Hepatocyte (in vitro differentiated cells): Measurements from ENCODE around the gene HOXB4. TPM values are rescaled to one million over a fixed set of nuclear protein-coding genes. Genes with fewer than 3 reads are reported as not detected.

Experiments used
- DNase-seq: peaks from one replicate; pipeline ENCODE4 v3.0.0-alpha.2; 2016; ENCODE audit warnings: low spot score
- H2AFZ ChIP-seq: fragments of 200-600 bp; sonication (generic); 2 replicates; pipeline ENCODE4 v1.6.0; 2016; ENCODE audit warnings: antibody characterized with exemption, mild to moderate bottlenecking
- H3K27ac ChIP-seq: fragments of 200-600 bp; sonication (generic); 2 replicates; pipeline ENCODE4 v1.5.1; 2016; ENCODE audit warnings: mild to moderate bottlenecking
- H3K27me3 ChIP-seq: fragments of 200-600 bp; sonication (generic); 2 replicates; pipeline ENCODE4 v1.6.1; 2016
- H3K36me3 ChIP-seq: fragments of 200-600 bp; sonication (generic); replicated peaks from 2 replicates; pipeline ENCODE4 v1.5.1; 2016; ENCODE audit warnings: low read depth; ENCODE audit not compliant: insufficient read depth
- H3K4me1 ChIP-seq: fragments of 200-600 bp; sonication (generic); 2 replicates; pipeline ENCODE4 v1.5.1; 2016; ENCODE audit warnings: mild to moderate bottlenecking, moderate library complexity; ENCODE audit not compliant: insufficient read depth
- H3K4me2 ChIP-seq: fragments of 200-600 bp; sonication (generic); 2 replicates; pipeline ENCODE4 v1.6.0; 2016
- H3K4me3 ChIP-seq: fragments of 200-600 bp; sonication (generic); 2 replicates; pipeline ENCODE4 v1.5.1; 2016; ENCODE audit warnings: mild to moderate bottlenecking
- H3K79me2 ChIP-seq: fragments of 200-600 bp; sonication (generic); 2 replicates; pipeline ENCODE4 v1.6.0; 2017; ENCODE audit warnings: mild to moderate bottlenecking
- H3K9me2 ChIP-seq: fragments of 200-600 bp; sonication (generic); replicated peaks from 2 replicates; pipeline ENCODE4 v1.6.0; 2017; ENCODE audit warnings: mild to moderate bottlenecking; ENCODE audit not compliant: insufficient read depth
- H3K9me3 ChIP-seq: fragments of 200-600 bp; sonication (generic); 2 replicates; pipeline ENCODE4 v1.5.1; 2016; ENCODE audit warnings: low read depth, mild to moderate bottlenecking
- H4K20me1 ChIP-seq: fragments of 200-600 bp; sonication (generic); 2 replicates; pipeline ENCODE4 v1.6.0; 2016; ENCODE audit warnings: mild to moderate bottlenecking; ENCODE audit not compliant: insufficient read depth, poor library complexity, severe bottlenecking
- EZH2 ChIP-seq: fragments of 200-600 bp; sonication (generic); IDR thresholded peaks from 2 replicates; pipeline ENCODE4 v1.6.1; 2016; ENCODE audit warnings: antibody characterized with exemption, mild to moderate bottlenecking, borderline replicate concordance
- EZH2phosphoT487 ChIP-seq: fragments of 200-600 bp; sonication (generic); IDR thresholded peaks from one replicate; pipeline ENCODE4 v1.6.1; 2018; ENCODE audit warnings: antibody characterized with exemption, mild to moderate bottlenecking, low read depth, moderate library complexity; ENCODE audit not compliant: unreplicated experiment, severe bottlenecking
- WGBS: methylation state at CpG from one replicate; pipeline ENCODE4 v1.1.6; 2016; ENCODE audit warnings: low lambda C conversion rate; ENCODE audit errors: missing lambda C conversion rate; 5-methylcytosine and 5-hydroxymethylcytosine counted together
- polyA plus RNA-seq: library from polyadenylated mRNA; unstranded; fragments of >200 nt; fragmentation: Nextera tagmentation; extraction: Ambion mirVana; gene quantifications from 2 replicates; pipeline ENCODE4 v1.2.1, GENCODE V29; 2016
- total RNA-seq: library from RNA; depleted of rRNA; stranded (reverse); fragments of >200 nt; gene quantifications from 2 replicates; pipeline ENCODE4 v1.2.3, GENCODE V29; 2014
- TF ChIP-seq, protein P1 (sequence below): fragments of 200-600 bp; sonication (generic); IDR thresholded peaks from 2 replicates; pipeline ENCODE4 v1.5.1; 2016; ENCODE audit warnings: antibody characterized with exemption, mild to moderate bottlenecking; ENCODE audit not compliant: poor library complexity

The HOXB4 gene
- total and polyA plus RNA-seq, 2 experiments from 2014 or later: 1.8 to 2.2 TPM

DNA sequence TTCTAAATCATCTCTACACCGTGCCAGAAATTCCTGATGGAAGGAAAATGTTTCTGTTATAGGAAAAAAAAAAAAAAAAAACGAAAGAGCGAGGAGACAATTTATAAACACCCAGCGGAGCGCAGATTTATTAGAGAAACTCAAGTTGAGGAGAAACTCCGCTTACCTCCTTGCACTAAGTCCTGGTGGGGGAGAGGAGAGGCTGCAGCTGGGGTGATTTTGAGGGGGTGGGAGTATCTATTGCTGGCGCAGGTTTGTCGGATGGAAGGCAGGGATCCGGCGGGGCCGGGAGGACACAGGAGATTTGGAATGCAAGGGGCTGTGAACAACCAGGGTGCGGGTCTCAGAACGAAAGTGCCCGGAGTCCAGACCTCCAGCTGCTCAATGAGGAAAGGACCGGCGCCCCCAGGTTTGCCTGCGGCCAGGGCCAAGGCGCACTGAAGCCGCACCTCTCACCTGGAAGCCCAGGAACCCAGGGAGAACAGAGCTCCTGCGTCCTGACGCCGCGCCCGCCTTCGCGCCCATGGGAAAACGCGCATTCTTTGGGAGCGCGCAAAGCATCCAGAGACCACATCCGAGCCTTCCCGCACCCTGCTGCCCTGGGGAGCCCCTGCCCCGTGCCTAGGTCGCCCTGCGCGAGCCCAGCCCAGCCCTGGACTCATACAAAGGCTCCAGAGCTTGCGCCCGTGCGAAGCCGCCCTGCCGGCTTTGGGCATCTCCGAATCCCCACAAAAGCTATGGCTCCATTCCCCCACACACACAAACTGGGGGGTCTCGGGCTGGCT is 39.5 kb upstream of the HOXB4 start:
- WGBS: 10% methylated on average over 39 of the region's 43 CpGs
- DNase-seq: no peak
- peaks cover 94% of the 10 kb centered on the region for H3K27me3 ChIP-seq

DNA sequence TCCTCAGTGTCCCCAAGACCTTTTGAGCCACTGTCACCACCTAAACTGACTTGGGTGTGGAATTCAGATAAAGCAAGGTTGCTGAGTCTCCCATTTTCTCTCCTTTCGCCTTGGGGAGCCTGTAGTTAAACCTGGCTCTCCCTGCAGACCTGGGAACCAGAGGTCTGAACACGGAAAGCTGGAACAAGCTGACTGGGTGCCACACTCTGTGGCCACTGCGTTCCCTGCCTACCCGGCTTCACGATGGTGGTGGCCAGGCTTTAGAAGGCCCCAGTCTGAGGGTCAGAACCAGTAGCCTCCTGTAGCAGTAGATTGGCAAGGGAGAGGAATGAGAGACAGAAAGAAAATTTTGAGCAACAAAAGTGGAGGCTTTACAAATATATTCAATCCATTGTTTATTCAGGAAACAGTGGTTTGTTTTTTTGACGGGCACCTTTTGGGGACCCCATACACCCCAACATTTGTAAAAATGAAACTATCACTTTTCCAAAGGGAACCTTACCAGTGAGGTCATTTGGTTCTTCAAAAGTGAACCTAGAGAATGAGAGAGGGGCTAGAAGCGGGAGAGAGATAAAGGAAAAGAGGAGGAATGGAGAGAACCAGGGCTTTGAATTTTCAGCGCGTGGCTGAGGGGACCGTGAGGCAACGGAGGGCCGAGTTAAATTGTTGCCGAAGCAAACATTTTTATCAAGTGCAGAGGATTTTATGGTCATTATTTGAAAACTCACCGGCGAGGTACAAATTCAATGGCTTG is 38.7 kb upstream of the HOXB4 start:
- Histone ChIP-seq H3K9me2 (no peaks in the 10 kb centered on the region), H3K27me3 (peaks cover 94% of the 10 kb centered on the region), H2AFZ (no peak overlapping the region), H3K36me3 (no peaks in the 10 kb centered on the region), H3K9me3 (no peaks in the 10 kb centered on the region), H3K79me2 (no peaks in the 10 kb centered on the region), H3K4me1 (peaks cover 6% of the 10 kb centered on the region), H3K4me2 (peak overlapping the region; percentile 28), H4K20me1 (no peaks in the 10 kb centered on the region), H3K4me3 (no peak overlapping the region), H3K27ac (no peak overlapping the region)
- TF ChIP-seq EZH2phosphoT487 (peak; percentile 33), EZH2 (no peak)
- TF ChIP-seq, protein P1, sequence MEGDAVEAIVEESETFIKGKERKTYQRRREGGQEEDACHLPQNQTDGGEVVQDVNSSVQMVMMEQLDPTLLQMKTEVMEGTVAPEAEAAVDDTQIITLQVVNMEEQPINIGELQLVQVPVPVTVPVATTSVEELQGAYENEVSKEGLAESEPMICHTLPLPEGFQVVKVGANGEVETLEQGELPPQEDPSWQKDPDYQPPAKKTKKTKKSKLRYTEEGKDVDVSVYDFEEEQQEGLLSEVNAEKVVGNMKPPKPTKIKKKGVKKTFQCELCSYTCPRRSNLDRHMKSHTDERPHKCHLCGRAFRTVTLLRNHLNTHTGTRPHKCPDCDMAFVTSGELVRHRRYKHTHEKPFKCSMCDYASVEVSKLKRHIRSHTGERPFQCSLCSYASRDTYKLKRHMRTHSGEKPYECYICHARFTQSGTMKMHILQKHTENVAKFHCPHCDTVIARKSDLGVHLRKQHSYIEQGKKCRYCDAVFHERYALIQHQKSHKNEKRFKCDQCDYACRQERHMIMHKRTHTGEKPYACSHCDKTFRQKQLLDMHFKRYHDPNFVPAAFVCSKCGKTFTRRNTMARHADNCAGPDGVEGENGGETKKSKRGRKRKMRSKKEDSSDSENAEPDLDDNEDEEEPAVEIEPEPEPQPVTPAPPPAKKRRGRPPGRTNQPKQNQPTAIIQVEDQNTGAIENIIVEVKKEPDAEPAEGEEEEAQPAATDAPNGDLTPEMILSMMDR: no peak
- WGBS: 20% methylated on average over 15 of the region's 15 CpGs
- no peak for DNase-seq

More for the DNA sequence above, 39.5 kb upstream of the HOXB4 start:
- no peaks in the 10 kb centered on the region for H3K36me3 ChIP-seq
- H4K20me1 ChIP-seq: no peaks in the 10 kb centered on the region
- H3K4me1 ChIP-seq: peaks cover 6% of the 10 kb centered on the region
- no peaks in the 10 kb centered on the region for H3K9me2 ChIP-seq
- TF ChIP-seq EZH2phosphoT487 (peak; percentile 28), EZH2 (peak; percentile 66)
- TF ChIP-seq, protein P1: no peak
- no peak overlapping the region for H2AFZ ChIP-seq
- no peak overlapping the region for H3K4me3 ChIP-seq
- H3K4me2 ChIP-seq: peak overlapping the region; percentile 28
- no peaks in the 10 kb centered on the region for H3K79me2 ChIP-seq
- no peak overlapping the region for H3K27ac ChIP-seq
- no peaks in the 10 kb centered on the region for H3K9me3 ChIP-seq

DNA sequence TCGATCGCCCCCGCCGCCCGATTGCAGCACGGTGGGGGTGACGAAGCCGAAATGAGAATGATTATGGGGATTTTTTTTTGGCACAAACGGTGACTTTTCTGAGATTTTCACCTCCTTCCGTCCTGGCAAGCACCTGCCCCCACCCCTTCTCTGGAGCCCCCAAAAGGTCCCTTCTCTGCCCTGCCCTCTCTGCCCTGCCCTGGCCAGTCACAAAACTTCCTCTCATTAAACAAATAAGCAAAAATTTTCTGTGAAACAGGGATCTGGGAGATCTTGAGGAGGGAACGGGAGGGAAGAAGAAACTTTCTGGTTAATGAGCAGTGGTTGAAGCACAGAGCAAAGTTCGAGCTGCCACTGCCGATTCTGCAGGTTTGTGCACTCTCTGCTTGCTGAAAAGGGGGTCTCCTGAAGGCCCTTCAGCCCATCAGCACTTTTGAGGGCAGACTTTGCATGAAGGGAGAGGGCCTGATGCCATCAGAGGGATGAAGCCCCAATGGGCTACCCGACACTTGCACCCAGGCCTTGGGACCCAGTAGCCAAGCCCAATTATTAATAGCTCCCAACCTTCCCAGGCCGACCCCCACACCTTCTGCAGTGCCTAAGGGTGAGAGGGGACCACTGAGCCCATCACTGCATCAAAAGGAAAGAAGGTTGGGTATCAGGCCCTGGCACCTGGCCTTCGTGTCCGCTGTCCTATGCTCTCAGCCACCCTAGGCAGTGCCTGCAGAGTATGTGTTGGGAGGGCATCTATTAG is 38.0 kb upstream of the HOXB4 start:
- no peaks in the 10 kb centered on the region for H3K79me2 ChIP-seq
- no peak overlapping the region for H3K4me3 ChIP-seq

More for the DNA sequence above, 38.0 kb upstream of the HOXB4 start:
- WGBS: 20% methylated on average over 17 of the region's 17 CpGs
- Histone ChIP-seq H2AFZ (no peak overlapping the region), H3K27me3 (peaks cover 94% of the 10 kb centered on the region), H4K20me1 (no peaks in the 10 kb centered on the region), H3K36me3 (no peaks in the 10 kb centered on the region), H3K9me2 (no peaks in the 10 kb centered on the region), H3K9me3 (no peaks in the 10 kb centered on the region), H3K27ac (no peak overlapping the region), H3K4me1 (peaks cover 6% of the 10 kb centered on the region), H3K4me2 (peak overlapping the region; percentile 78)
- DNase-seq: no peak
- TF ChIP-seq EZH2 (no peak), EZH2phosphoT487 (peak; percentile 30)
